NCI-H146 treated with DMSO at 0.1 percent for 48 hours (cell line): ENCODE results near the gene DRC1.
"Not testable (repeated sequence)": the region's sequence is repeated elsewhere in the genome, so short reads cannot be mapped to it uniquely, and the experiment has no call there.

ENCODE experiments used
- DNase-seq: peaks from one replicate; lab custom pipeline; 2025; ENCODE audit not compliant: unreplicated experiment; lab: John Stamatoyannopoulos, UW

DRC1 gene

GRCh38 chr2:26401739-26402541 lies at the start of gene DRC1:
Gene DRC1 (plus strand): TSS chr2:26401920. CDS start chr2:26401990, 70 bp downstream.
- DNase-seq, result peak; percentile 63

DNA sequence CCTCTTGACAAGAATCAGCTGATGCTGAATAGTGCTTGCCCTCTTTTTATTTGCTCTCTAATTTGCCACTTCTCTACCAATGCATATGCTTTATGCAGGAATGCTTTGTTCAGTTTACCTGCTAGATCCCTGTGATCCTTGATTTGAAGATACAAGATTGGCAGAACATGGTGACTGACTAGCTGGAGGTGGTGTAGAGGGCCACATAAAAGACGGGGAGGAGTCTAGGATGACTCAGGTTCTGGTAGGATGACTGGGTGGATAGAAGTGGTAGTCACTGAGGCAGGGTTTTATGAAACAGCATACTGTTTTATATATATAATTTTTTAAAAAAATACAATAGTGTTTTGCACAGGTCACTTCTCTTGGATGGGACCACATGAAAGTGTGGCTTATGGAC lies 48.8 kb upstream of the DRC1 start:
- no peak for DNase-seq

- not testable (repeated sequence) for DNase-seq
These were observed 47.3 kb upstream of the DRC1 start for GRCh38 chr2:26354469-26354868.

DNA sequence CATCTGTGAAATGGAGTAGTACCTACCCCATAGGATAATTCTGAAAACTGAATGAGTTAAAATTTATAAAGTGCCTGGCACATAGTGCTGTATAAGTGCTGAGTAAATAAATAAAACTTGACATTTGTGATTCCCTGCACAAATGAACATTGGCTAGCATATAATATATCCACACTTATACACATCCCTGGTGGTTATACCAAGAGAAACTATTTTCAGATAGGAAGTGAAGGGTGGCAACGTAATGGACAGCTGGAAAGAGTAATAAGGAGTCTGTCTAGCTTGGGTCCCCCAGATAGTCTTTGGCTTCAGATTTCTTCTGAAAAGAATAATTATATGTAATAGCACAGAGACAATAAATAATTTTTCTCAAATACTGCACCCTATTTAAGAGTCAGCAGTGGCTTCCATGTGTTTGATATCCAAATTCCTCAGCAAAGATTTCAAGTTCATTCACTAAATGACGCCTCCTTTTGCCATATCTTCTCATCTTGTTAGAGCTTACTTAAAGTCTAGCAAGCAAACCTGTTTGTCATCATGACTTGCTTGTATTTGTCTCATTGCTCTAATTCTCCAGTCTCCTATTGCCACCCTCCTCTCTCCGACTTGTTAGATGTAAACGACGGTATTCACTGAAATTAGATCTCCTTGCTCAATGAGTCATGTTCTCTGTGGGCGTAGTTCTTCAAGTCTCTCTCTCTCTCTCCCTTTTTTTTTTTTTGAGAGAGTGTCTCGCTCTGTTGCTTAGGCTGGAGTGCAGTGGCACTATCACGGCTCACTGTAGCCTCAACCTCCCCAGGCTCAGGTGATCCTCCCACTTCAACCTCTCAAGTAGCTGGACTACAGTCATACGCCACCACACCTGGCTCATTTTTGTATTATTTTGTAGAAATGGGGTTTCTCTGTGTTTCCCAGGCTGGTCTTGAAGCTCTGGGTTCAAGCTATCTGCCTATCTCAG lies 46.4 kb upstream of the DRC1 start:
- DNase-seq, result no peak

- no peak for DNase-seq
These were observed 45.6 kb upstream of the DRC1 start for GRCh38 chr2:26356111-26356510.

GRCh38 chr2:26356771-26357170 lies 44.9 kb upstream of the DRC1 start:
- DNase-seq, result no peak

GRCh38 chr2:26359886-26360473 lies 41.7 kb upstream of the DRC1 start:
- DNase-seq, result no peak

DNA sequence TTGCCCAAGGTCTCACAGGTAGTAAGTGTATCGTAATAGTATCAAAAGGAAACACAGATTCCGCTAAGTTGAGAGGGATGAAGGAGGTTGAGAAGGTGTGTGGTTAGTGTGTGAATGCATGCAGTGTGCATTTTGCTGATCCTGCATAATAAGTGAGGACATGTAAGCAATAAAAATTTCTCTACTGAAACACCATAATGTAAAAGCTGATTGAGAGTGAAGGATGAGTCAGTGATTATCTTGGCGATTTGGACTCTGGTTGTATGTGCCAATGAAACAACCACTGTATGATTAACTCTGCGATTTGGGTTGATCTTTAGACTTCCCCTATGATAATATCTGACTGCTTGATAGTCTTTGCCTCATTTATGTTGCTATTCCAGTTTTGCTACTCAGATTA lies 38.4 kb upstream of the DRC1 start:
- DNase-seq, result no peak

DNA sequence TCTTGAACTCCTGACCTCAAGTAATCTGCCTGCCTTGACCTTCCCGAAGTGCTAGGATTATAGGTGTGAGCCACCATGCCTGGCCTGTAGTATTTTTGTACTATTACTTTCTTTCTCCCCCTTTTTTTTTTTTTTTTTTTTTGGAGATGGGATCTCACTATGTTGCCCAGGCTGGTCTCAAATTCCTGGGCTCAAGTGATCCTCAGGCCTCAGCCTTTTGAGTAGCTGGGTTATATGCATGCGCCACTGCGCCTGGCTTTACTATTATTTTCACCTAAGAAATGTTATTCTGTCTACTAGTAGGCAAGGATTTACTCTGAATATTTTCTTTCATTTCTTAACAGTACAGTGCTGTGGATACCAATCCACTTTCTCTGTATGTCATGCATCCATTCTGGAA lies 37.8 kb upstream of the DRC1 start:
- DNase-seq, result no peak

DNA sequence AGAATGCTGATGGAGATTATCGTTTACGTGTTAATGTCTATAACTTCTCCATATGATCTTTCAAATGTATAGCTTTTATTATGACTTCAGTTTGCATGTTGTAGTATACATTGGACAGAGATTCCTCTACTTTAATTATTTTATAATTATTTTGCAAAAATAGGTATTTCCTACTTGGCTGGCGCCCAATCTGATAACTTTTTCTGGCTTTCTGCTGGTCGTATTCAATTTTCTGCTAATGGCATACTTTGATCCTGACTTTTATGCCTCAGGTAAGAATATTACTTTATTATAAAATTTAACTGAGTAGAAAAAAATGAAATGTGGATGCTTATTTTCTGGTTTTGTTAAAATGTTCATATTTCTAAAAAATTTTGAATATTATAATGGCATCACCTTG lies 37.1 kb upstream of the DRC1 start:
- DNase-seq, result no peak

DNA sequence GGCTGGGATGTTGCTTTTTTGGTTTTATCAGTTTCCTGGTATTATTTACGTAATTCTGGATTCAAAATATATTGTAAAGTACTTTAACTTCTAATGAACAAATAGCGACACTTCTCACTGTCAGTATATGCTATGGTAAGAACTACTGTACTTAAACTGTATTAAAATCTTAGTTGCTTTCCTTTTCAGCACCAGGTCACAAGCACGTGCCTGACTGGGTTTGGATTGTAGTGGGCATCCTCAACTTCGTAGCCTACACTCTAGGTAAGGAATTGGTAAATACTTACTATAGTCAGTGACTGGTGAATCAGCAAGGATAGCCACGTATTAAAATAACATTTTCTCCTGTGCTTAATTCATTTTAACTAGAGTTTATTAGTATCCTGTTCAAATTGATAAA lies 34.8 kb upstream of the DRC1 start:
- DNase-seq, result no peak

DNA sequence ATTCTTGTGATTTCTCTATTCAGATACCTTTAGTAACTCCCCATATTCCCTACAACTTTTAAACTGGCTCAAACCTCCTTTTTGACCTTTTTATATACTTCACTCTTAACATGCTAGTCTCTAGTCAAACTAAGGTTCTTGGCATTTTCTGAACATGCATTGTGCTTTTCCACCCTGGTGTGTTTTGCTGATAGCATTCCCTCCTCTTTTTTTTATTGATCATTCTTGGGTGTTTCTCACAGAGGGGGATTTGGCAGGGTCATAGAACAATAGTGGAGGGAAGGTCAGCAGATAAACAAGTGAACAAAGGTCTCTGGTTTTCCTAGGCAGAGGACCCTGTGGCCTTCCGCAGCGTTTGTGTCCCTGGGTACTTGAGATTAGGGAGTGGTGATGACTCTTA lies 32.1 kb upstream of the DRC1 start:
- not testable (repeated sequence) for DNase-seq

GRCh38 chr2:26370909-26371308 lies 30.8 kb upstream of the DRC1 start:
- DNase-seq, result not testable (repeated sequence)

DNA sequence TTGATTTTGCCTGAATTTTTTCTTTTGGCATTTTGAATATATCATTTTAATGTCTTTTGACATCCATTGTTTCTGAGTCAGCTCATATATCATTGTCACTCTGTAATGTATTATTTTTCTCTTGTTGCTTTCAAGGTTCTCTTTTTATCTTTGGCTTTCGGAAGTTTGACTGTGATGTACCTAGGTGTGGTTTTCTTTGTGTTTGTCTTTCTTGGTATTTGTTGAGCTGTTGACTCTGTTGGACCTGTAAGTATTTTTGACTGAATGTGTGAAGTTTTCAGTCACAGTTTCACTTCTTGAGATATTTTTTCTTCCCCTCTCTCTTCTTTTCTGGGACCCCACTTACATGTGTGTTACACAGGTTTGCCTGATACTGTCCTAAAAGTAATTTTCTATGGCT lies 24.9 kb upstream of the DRC1 start:
- DNase-seq, result no peak

- DNase-seq, result no peak
These were observed 21.4 kb upstream of the DRC1 start for GRCh38 chr2:26380281-26380680.

GRCh38 chr2:26382564-26382963 lies 19.2 kb upstream of the DRC1 start:
- no peak for DNase-seq

- DNase-seq, result no peak
These were observed 17.5 kb upstream of the DRC1 start for GRCh38 chr2:26384183-26384582.

- no peak for DNase-seq
These were observed 17.1 kb upstream of the DRC1 start for GRCh38 chr2:26384597-26384996.

GRCh38 chr2:26387189-26387588 lies 14.5 kb upstream of the DRC1 start:
- no peak for DNase-seq

- no peak for DNase-seq
These were observed 7.0 kb upstream of the DRC1 start for GRCh38 chr2:26394694-26395093.

DNA sequence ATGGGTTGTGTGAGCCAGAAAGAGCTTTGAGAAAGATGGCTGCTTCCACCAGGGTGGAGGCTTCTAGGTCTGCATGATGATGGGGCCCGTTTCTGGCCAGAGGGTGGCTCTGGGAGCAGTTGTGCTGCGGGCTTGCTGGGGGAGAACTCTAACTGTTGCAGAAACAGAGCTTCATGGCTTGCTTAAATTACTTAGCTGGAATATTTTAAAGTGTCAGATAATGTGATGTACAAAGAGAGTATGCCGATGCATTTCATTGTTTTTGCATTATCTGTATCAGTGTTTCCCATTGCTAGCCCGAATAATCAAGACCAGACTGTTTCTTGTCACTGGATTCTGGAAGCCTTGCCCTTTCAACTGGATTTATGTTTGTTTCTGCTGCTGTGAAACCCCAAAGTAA lies 6.3 kb upstream of the DRC1 start:
- no peak for DNase-seq
